Renal pelvis (tissue), 4 donors: ENCODE results near the gene SYVN1. TPM values are rescaled to one million over a fixed set of nuclear protein-coding genes. Genes with fewer than 3 reads are reported as not detected.

Experiments used
- DNase-seq: peaks from one replicate; pipeline ENCODE4 v3.0.0-alpha.2; 2013
- polyA plus RNA-seq, 3 donors: library from polyadenylated mRNA; unstranded; fragments of 120-200 nt; gene quantifications; one replicate each; pipeline ENCODE4 v1.2.1, GENCODE V29; 2013; ENCODE audit not compliant: insufficient read length in 3 of 3

The SYVN1 gene
- polyA plus RNA-seq, 3 donors: 48.6 to 51.8 (median 49.6) TPM

DNA sequence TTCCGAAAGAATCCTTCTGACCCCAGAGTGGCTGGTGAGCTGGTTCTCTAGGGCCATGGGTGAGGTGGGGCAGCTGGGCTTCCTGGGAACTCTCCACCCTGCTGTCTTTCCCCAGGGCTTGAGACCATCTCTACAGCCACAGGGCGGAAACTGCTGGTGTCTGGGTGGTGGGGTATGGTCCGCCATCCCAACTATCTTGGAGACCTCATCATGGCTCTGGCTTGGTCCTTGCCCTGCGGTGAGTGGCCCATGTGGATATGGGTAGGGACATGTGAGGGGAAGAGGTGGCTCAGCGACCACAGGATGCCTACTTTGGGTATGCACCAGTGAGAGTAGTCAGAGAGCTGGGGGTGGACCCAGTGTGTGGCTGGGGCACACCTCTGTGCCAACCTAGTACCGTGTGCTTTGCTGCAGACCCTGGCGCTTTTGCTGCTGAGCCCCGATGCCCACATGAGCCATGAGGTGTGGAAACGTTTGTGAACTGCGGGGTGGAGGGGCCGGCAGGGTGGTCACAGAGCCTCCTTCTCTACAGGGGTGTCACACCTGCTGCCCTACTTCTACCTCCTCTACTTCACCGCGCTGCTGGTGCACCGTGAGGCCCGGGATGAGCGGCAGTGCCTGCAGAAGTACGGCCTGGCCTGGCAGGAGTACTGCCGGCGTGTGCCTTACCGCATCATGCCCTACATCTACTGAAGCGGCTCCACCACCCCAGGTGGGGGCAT lies 18.8 kb downstream of the SYVN1 start:
- no peak for DNase-seq

DNA sequence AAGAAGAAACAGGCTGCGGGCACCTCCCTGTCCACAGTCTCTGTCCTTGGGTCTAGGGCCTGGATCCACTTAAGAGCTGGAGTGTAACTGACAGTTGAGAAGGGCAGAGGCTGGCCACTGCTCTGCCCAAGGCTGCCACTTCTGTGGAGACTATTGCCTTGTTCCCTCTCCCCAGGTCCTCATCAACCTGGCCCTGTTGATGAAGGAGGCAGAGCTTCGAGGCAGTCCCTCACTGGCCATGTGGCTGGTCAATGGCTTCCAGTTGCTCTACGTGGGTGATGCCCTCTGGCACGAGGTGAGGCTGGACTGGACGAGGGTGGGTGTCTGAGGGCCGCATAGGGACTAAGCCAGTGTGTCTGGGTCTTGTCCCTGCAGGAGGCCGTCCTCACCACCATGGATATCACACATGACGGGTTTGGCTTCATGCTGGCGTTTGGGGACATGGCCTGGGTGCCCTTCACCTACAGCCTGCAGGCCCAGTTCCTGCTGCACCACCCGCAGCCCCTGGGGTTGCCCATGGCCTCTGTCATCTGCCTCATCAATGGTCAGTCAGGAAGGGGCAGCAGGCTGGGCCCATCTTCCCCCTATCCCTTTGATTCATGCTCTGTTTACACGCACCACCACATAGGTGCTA lies 19.7 kb downstream of the SYVN1 start:
- no peak for DNase-seq

DNA sequence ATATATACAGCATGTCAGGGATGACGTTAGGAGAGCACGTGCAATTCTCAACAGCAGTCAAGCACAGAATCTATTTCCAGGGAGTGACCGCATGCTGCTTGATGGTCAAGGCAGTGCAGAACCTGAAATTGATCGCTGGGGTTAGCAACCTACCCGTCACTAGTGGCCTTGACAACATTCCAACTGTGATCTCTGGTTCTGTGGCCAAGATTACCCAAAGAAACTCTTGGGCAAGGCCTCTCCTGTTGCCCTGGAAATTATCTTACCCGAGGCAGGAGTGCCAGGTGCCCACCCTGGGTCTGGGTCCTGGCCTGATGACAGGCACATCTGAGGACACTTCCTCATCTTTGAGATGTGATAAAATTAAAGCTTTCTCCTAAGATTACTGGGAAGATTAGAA lies 20.5 kb downstream of the SYVN1 start:
- no peak for DNase-seq

DNA sequence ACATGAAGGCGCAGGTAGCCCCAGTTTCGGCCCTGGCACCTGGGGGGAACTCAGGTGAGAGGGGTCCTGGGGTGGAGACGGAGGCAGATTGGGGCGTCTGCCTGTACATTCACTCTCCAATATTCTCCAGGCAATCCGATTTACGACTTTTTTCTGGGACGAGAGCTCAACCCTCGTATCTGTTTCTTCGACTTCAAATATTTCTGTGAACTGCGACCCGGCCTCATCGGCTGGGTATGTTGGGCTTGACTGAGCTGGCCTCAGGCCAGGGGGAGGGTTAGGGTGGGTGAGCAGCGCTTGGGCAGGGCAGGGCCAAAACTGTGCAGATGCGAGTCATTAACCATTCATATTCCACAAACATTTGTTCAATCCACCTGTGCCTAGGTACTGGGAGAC lies 21.0 kb downstream of the SYVN1 start:
- DNase-seq: no peak

DNA sequence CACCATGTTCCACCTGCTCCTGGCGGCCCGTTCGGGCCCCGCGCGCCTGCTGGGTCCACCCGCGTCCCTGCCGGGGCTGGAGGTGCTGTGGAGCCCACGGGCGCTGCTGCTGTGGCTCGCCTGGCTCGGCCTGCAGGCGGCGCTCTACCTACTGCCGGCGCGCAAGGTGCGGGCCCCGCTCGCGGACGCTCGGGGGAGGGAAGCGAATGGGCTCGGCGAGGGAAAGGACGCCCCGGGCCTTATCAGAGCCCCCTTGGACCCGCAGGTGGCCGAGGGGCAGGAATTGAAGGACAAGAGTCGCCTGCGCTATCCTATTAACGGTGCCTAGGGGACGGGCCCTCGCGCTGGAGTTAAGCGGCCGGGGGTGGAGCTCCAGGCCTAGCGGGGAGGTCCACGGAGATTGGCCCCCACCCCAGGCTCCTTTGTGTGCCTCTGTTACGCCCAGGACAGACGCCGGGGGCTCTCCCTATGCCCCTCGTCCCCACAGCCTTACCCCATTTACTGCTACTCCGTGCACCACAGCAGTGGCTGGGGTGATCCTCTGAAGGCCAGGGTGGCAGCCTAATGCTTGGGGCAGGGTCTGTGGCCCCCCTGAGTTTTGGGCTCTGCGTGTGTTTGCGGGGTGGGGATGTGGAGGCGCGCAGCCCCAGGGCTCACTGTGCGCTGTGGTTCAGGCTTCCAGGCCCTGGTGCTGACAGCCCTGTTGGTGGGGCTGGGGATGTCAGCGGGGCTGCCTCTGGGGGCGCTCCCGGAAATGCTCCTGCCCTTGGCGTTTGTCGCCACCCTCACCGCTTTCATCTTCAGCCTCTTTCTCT lies 21.6 kb downstream of the SYVN1 start:
- no peak for DNase-seq

DNA sequence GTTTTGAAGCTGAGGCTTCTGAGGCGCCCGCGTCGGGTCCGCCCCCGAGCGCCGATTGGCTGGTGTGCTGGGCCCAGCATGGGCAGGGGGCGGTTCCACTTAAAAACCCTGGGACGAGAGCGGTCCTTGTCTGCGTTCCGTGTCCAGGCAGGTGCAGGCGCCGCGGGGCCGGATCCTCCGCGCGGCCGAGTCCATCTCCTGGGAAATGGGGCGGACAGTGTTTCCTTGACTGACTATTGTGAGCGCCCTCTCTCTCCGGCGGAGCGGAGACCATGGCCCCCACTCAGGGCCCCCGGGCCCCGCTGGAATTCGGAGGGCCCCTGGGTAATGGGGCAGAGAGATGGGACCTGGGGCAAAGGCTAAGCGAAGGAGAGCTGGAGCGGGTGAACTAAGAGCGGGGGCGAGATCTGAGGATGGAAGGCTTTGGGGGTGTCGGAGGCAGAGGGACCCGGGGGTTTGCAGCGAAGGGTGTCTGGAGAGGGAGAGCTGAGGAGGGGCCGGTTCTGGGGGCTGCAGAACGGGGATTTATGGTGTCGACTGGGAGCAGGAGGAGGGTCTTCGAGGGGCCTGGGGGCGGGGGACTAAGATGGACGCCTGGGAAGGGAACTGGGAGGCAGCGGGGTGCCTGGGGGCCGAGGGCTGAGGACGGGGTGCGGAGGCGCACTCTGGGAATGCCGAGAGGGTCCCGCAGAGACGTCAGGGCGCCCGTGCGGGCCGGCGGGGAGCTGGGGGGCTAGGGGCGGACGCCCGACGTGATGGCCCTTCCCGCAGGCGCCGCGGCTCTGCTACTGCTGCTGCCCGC lies 22.4 kb downstream of the SYVN1 start, which contains the start of gene TM7SF2:
TSS of gene TM7SF2 (plus strand) at position 129 of the 802 bp plus-strand sequence. CDS start at position 273, 144 bp downstream.
- DNase-seq: peak; percentile 95

DNA sequence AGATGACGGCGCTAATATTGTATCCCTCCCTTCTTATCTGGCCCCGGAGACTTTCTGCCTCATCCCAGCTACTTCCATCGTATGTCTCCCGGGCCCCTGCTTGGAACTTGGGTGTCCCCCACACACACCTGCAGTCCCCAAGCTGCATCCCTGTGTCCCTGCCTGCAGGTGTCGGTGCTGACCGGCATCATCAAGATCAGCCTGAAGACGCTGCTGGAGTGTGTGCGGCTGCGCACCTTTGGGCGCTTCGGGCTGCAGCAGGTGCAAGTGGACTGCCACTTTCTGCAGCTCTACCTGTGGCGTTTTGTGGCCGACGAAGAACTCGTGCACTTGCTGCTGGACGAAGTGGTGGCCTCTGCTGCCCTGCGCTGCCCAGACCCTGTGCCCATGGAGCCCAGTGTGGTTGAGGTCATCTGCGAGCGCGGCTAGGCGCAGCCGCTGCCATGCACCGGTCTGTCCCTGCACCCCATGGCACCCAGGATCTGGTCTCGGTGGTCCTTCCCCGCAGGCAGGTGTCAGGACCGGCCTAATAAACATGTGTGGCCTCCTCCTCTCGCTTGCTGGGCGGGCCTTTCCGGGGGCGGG lies 23.1 kb downstream of the SYVN1 start:
- no peak for DNase-seq

DNA sequence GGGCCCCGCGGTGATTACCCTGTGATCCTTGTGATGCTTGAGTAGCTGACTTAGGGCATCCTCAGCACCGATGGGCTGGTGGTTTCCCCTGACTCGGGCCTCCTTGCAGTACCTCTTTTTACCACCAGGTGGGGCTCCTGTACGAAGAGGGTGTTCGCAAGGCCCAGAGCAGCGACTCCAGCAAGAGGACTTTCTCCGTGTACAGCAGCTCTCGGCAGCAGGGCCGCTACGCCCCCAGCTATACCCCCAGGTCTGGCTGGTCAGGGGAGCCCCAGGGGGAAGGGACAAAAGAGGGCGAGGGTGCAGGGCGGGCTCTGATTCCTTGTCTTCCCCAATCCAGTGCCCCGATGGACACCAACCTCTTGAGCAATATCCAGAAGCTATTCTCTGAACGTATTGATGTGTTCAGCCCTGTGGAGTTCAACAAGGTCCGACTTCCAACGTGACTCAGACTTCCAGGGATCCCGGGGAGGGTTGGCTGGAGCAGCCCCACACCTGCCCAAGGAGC lies 23.9 kb downstream of the SYVN1 start:
- DNase-seq: peak; percentile 82

DNA sequence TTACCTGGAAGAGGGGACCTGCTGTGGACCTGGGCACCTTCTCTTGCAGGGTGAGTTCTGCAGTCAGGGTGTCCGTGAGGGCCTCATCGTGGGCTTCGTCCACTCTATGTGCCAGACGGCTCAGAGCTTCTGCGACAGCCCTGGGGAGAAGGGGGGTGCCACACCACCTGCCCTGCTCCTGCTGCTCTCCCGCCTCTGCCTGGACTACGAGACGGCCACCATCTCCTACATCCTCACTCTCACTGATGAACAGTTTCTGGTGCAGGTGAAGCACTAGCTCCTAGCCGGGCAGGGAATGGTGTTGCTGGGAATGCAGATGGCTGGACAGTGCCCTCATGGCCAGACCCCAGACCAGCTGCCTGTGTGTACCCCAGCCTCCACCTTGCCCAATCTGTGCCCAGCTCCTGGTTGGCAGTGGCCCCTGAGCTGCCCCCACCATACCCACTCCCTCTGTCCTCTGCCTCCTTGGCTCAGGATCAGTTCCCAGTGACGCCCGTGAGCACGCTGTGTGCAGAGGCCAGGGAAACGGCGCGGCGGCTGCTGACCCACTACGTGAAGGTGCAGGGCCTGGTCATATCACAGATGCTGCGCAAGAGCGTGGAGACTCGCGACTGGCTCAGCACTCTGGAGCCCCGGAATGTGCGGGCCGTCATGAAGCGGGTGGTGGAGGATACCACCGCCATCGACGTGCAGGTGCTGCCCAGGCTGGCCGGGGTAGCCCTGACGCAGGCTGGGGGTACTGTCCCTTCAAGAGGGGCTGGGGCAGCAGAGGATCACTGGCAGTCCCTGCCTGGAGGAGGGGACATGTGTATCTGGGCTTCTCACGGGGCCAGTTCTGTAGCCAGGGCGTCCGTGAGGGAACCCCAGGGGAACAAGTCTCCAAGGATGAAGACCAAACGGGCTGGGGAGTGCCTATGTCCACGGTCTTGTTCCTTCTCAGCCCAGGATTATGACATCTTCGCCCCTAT lies 24.8 kb downstream of the SYVN1 start:
- DNase-seq: no peak

DNA sequence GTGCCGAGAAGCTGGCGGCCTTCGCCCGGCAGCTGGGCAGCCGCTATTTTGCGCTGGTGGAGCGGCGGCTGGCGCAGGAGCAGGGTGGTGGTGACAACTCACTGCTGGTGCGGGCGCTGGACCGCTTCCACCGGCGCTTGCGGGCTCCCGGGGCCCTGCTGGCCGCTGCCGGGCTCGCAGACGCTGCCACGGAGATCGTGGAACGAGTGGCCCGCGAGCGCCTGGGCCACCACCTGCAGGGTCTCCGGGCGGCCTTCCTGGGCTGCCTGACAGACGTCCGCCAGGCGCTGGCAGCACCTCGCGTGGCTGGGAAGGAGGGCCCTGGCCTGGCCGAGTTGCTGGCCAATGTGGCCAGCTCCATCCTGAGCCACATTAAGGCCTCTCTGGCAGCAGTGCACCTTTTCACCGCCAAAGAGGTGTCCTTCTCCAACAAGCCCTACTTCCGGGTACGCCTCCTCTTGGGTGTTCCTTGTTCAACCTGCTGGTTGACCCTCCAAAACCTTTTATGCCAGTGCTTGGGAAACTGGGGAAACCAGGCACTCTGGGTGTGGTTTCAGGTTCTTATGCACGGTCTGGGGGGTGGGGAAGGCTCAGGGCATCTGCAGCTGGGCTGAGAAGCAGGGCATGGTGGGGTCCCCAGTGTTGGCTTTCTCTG lies 25.7 kb downstream of the SYVN1 start:
- DNase-seq: no peak

DNA sequence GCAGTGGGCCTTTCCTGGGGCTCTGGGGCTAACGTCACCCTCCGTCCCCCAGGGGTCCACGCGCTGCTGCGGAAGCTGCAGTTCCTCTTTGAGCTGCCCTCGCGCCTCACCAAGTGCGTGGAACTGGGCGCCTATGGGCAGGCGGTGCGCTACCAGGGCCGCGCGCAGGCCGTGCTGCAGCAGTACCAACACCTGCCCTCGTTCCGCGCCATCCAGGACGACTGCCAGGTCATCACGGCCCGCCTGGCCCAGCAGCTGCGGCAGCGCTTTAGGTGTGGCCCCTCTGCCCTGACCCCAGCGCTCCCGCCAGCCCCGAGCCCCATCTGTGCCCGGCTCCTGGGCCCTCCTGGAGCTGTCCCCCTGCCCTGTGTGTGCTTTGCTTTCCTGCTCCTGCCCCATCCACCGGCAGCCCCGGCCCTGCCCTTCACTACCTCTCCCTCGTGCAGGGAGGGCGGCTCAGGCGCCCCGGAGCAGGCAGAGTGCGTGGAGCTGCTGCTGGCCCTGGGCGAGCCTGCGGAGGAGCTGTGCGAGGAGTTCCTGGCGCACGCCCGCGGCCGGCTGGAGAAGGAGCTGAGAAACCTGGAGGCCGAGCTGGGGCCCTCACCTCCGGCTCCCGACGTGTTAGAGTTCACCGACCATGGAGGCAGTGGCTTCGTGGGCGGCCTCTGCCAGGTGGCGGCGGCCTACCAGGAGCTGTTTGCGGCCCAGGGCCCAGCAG lies 26.4 kb downstream of the SYVN1 start:
- DNase-seq: no peak

DNA sequence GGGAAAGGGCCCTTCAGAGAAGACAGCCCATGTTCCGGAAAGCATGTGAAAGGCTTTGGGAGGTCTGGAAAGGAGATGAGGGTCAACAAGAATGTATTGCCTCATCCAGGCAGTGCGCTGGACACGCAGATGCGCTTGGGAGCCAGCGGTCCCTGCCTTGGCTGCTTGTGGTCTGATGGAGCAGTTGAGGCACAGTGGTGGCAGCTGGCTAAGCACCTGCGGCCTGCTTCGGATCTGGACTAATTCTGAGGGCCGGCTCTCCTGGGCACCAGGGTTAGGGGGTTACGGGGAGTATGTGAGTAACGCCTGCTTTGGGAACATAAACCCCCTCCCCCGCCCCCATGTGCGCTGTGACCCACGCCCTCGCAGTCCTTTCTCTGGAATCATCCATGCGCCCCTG lies 27.2 kb downstream of the SYVN1 start:
- no peak for DNase-seq

DNA sequence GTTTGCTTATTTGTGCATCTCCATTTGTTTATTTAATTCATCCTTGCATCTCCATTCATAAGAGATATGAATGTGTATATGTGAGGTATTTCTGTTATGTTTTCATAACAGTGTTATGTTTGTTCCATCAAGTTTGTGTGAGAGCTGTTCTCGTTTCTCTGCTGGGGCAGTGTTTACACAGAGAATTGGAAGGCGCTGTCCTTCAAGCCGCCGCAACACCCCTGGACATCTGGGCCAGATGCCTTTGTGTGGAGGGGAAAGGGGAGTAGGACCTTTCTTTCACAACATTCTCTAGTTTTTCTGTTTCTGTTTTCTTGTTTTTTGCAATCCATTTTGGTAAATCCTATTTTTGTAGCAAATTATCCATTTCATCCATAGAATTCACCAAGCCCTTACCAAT lies 29.7 kb downstream of the SYVN1 start:
- DNase-seq: no peak

DNA sequence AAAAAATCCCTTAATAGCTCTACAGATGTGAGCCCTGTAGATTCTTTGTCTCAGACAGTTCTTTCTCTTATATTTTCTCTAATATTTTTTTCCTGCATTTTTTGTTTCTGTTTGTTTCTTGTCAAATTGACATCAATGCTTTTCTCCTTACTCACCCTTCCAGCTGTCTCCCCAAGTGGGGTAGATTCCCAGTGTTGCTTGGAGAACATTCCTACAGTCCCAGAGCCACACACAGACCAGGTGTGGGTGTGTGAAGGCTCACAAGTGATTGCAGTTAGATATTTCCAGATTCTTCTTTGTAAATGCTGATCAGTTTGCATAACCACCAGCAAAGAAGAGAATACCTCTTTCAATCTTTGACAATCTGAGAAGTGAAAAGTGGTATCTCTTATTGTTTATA lies 30.8 kb downstream of the SYVN1 start:
- DNase-seq: no peak

DNA sequence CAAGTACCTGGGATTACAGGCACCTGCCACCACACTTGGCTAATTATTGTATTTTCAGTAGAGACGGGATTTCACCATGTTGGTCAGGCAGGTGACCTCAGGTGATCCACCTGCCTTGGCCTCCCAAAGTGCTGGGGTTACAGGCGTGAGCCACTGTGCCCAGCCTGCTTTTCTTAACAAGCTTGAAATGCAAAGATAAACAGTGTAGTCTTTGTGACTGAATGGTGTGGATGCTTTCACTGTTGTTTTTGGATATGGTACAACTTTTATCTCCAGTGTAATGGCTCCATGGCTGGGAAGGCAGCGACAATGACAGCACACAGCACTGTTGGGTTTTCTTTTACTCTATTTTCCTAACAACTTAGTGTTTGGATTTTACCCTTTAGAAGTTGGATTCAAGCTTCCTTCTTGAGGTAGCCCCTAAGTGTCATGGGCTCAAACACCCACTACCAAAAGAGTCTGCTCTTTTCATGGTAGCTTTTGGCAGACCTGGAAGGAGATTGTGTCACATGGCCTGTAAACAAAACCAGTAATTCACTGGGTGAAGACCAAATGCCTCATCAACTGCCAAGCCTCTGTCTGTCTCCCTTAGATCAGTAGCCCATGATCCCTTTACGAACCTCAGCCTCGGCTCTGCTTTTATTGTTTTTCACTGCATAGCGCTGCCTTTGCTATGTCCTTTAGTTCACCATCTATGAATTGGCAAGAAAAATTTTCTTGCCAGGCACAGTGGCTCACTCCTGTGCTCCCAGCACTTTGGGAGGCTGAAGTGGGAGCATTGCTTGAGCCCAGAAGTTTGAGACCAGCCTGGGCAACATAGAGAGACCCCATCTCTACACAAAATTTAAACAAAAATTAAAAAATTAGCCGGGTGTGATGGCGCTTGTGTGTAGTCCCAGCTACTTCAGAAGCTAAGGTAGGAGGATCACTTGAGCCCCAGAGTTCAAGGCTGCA lies 31.9 kb downstream of the SYVN1 start:
- DNase-seq: no peak

DNA sequence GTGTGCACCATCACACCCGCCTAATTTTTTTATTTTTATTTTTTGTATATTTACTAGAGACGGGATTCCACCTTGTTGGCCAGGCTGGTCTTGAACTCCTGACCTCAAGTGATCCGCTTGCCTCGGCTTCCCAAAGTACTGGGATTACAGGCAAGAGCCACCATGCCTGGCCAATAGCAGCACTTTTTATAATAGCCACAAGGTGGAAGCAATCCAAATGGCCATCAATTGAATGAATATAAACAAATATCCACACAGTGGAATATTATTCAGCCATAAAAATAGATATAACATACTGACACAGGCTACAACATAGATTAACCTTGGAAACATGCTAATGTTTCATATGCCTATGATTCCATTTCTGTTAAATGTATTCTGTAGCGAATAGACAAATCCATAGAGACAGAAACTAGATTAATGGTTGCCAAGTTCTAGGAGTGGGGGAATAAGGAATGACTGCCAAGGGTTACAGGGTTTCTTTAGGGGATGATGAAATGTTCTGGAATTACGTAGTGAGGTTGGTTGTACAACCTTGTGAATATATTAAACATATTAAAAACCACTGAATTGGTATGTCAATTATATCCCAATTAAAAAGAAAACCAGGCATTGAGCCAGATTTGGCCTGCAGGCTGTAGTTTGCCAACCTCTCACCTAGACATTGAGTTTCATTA lies 33.5 kb downstream of the SYVN1 start:
- no peak for DNase-seq

DNA sequence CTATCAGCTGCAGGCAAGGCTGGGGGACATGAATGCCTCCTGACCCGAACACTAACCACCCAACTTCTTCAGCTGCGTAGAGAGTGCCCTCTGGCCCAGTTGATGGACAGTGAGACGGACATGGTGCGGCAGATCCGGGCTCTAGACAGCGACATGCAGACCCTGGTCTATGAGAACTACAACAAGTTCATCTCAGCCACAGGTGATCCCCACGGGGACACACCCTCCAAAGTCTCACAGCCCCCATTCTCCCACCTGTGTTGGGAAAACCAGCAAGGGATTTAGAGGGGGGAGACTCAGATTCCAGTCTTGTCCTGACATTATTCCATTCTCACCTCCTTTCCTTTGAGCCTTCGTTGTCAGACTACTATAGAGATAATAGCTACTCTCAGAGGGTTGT lies 37.4 kb downstream of the SYVN1 start:
- DNase-seq: no peak
